ENCODE data around the gene KSR2. TPM values are rescaled to one million over a fixed set of nuclear protein-coding genes. Genes with fewer than 3 reads are reported as not detected.

The KSR2 gene
- total and polyA plus RNA-seq, 2 of the 4 experiments (the other 2 are of a cell fraction) = not detected

DNA sequence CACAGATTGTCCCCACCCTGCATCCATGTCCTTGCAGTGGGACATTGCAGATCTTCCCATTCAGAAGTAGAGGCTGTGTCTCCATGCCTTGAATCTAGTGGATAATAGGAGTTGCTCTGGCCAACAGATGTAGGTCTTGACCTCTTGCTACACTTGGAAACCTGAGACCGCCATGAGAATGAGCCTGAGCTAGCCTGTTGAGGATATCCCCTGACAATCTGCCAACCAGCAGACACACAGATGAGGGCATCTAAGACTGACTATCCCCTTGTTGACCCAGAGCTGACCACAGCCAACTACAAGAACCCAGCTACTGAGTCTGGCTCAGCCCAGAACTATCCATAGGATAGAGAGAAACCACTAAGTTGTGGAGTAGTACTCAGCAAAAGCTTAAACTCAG, 446.2 kb downstream of the KSR2 start:
- no peak overlapping the region for H3K4ac ChIP-seq (ENCODE audit: low read depth, low read length)
- H2BK15ac ChIP-seq (ENCODE audit: low read depth, low read length) = no peak overlapping the region
- no peak overlapping the region for H3K18ac ChIP-seq (ENCODE audit: low read depth, low read length)
- DNase-seq (no peak), ATAC-seq (ENCODE audit: low read depth) (no peak)
- no peaks in the 10 kb centered on the region for H3K36me3 ChIP-seq (ENCODE audit: control insufficient read depth, insufficient read depth, low read length)
- H3K4me1 ChIP-seq (ENCODE audit: control insufficient read depth, insufficient read depth, low read length) = no peaks in the 10 kb centered on the region
- H3K9me3 ChIP-seq (ENCODE audit: control insufficient read depth, insufficient read depth, low read length) = peaks cover 46% of the 10 kb centered on the region
- no peak overlapping the region for H4K8ac ChIP-seq (ENCODE audit: low read depth in 2 of 2, low read length in 2 of 2)
- no peak overlapping the region for H4K91ac ChIP-seq (ENCODE audit: insufficient read depth, low read depth, low read length)
- no peak overlapping the region for H2BK20ac ChIP-seq (ENCODE audit: low read depth, low read length)
- BruUV-seq (replicated peaks) = no TSS peak
- POLR2A ChIA-PET (ENCODE audit: unreplicated experiment) = no interaction called here
- dilution Hi-C loops (cut with HindIII; ENCODE audit: low sequenced_read_pairs, unreplicated experiment) = no loop called here
- TF ChIP-seq POLR2A (IDR thresholded peaks at IDR 0.05; ENCODE audit: low read depth, low read length) = no peak
- no peak for TF ChIP-seq RAD21 (IDR thresholded peaks at IDR 0.05; ENCODE audit: low read length)
- TF ChIP-seq BHLHE40 (IDR thresholded peaks at IDR 0.05; ENCODE audit: low read depth, low read length) = no peak
- no peak for TF ChIP-seq RCOR1 (IDR thresholded peaks at IDR 0.05; ENCODE audit: insufficient replicate concordance, low read length)
- TF ChIP-seq, protein P1, sequence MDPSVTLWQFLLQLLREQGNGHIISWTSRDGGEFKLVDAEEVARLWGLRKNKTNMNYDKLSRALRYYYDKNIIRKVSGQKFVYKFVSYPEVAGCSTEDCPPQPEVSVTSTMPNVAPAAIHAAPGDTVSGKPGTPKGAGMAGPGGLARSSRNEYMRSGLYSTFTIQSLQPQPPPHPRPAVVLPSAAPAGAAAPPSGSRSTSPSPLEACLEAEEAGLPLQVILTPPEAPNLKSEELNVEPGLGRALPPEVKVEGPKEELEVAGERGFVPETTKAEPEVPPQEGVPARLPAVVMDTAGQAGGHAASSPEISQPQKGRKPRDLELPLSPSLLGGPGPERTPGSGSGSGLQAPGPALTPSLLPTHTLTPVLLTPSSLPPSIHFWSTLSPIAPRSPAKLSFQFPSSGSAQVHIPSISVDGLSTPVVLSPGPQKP (IDR thresholded peaks at IDR 0.05; ENCODE audit: borderline replicate concordance, low read depth, low read length) = no peak
- TF ChIP-seq MXI1 (IDR thresholded peaks at IDR 0.05; ENCODE audit: borderline replicate concordance, low read depth, low read length) = no peak
- no peak for TF ChIP-seq SMC3 (IDR thresholded peaks at IDR 0.05; ENCODE audit: low read depth, low read length)
- TF ChIP-seq RFX5 (IDR thresholded peaks at IDR 0.05; ENCODE audit: low read depth, low read length) = no peak
- no peak for TF ChIP-seq MAZ (IDR thresholded peaks at IDR 0.05; ENCODE audit: borderline replicate concordance, low read depth, low read length)
- no peak for TF ChIP-seq CHD1 (IDR thresholded peaks at IDR 0.05; ENCODE audit: low read depth, low read length)
- no peak for TF ChIP-seq CEBPB (IDR thresholded peaks at IDR 0.05; ENCODE audit: low read depth, low read length)
- no peak overlapping the region for H3K23ac ChIP-seq (ENCODE audit: low read depth, low read length)
- no peaks in the 10 kb centered on the region for H3K27me3 ChIP-seq (ENCODE audit: control insufficient read depth, insufficient read depth, low read length)
- CTCF ChIA-PET = interaction anchor here (0.6 kb wide), 1 partner anchor 416 kb away, joined by 3 read pairs; no protein-coding TSS in a partner anchor
- H3K14ac ChIP-seq (replicated peaks; ENCODE audit: low read depth, low read length) = no peak overlapping the region
- no CpG with 5 or more reads among the region's 1 CpG for WGBS, 2 experiments (ENCODE audit: extremely low coverage in 2 of 2, insufficient read length in 1 of 2)
- H3K4me3 ChIP-seq (ENCODE audit: insufficient read depth, low read depth, low read length) = no peak overlapping the region
- H3K9me1 ChIP-seq (ENCODE audit: insufficient read depth, low read length) = no peaks in the 10 kb centered on the region
- no peak overlapping the region for H2BK5ac ChIP-seq (ENCODE audit: low read depth, low read length, poor library complexity, severe bottlenecking)
- no peak overlapping the region for H2AK9ac ChIP-seq (replicated peaks; ENCODE audit: low read depth, low read length, poor library complexity)
- H4K5ac ChIP-seq (ENCODE audit: low read depth, low read length) = no peak overlapping the region
- in situ Hi-C loops (cut with MboI; ENCODE audit: low sequenced_read_pairs) = no loop called here
- H3K56ac ChIP-seq (ENCODE audit: extremely low read depth, insufficient read depth, low read length) = no peak overlapping the region
- H2BK120ac ChIP-seq (ENCODE audit: low read depth, low read length) = no peak overlapping the region
- H3K79me1 ChIP-seq (ENCODE audit: low read depth in 1 of 2, low read length in 2 of 2) = no peaks in the 10 kb centered on the region
- H2AK5ac ChIP-seq (ENCODE audit: low read depth, low read length) = no peak overlapping the region
- H4K20me1 ChIP-seq (ENCODE audit: insufficient read depth, low read length) = no peaks in the 10 kb centered on the region
- H3K27ac ChIP-seq (ENCODE audit: insufficient read depth, low read length) = no peak overlapping the region
- no peak overlapping the region for H2AFZ ChIP-seq (replicated peaks; ENCODE audit: low read length, poor library complexity)
- H3K4me2 ChIP-seq (ENCODE audit: low read depth, low read length) = no peak overlapping the region
- H3K9ac ChIP-seq (ENCODE audit: low read depth, low read length) = no peak overlapping the region
- intact Hi-C loops (cut with micrococcal nuclease) = no loop called here

Data from IMR-90 (cell line).